Psoas muscle (tissue), 8 donors: ENCODE results near the gene TROAP. TPM values are rescaled to one million over a fixed set of nuclear protein-coding genes. Genes with fewer than 3 reads are reported as not detected.

Experiments used
- ATAC-seq, 4 donors: fragments of 200-7000 bp; cut with Tn5 transposase; one replicate each; pipeline ENCODE4 v1.9.1; 2020; ENCODE audit warnings: moderate library complexity in 3 of 4, mild to moderate bottlenecking in 2 of 4
- DNase-seq, 2 donors: peaks; one replicate each; pipeline ENCODE4 v3.0.0-alpha.2; 2020
- H3K27ac ChIP-seq: fragments of 200-600 bp; one replicate; pipeline ENCODE4 v1.8.0; 2022
- H3K27me3 ChIP-seq, 3 donors: fragments of 200-600 bp in 1 of 3; one replicate each; pipeline versions ENCODE4 v1.6.1 to v1.8.0; 2013 to 2022; ENCODE audit warnings: low read length in 2 of 3, mild to moderate bottlenecking in 2 of 3, moderate library complexity in 1 of 3; ENCODE audit not compliant: insufficient read depth in 3 of 3
- H3K36me3 ChIP-seq, 2 donors: fragments of 200-600 bp in 1 of 2; one replicate each; pipeline versions ENCODE4 v1.6.1 to v1.8.0; 2013 to 2022; ENCODE audit warnings: low read depth in 1 of 2, mild to moderate bottlenecking in 1 of 2, moderate library complexity in 1 of 2; ENCODE audit not compliant: insufficient read depth in 1 of 2
- H3K4me1 ChIP-seq: fragments of 200-600 bp; one replicate; pipeline ENCODE4 v1.8.0; 2022
- H3K4me3 ChIP-seq: fragments of 200-600 bp; one replicate; pipeline ENCODE4 v1.8.0; 2022; ENCODE audit warnings: mild to moderate bottlenecking
- H3K9me3 ChIP-seq: fragments of 200-600 bp; one replicate; pipeline ENCODE4 v1.8.0; 2022
- WGBS, 3 donors: extraction: QIAGEN DNeasy Blood & Tissue Kit; methylation state at CpG; one replicate each; pipeline versions ENCODE4 v1.1.6 to v1.1.7; 2013; 5-methylcytosine and 5-hydroxymethylcytosine counted together
- intact Hi-C, 2 donors: fragments of 100-400 bp; cut with DNase I; formaldehyde crosslinking; loops; one replicate each; pipeline versions ENCODE4 v1.11.0 to v1.14.2; 2022
- polyA plus RNA-seq, 3 donors: library from polyadenylated mRNA; stranded (reverse); fragments of 200-250 nt; gene quantifications; one replicate each; pipeline ENCODE4 v1.2.3, GENCODE V29; 2013
- total RNA-seq, 4 donors: library from RNA; stranded (reverse); fragmentation: NEBNext Ultra II Directional in 2 of 4; extraction: Animal tissue kit (Norgen Biotek cat#: 25700) in 2 of 4; gene quantifications; one replicate each; pipeline versions ENCODE4 v1.2.1 to v1.2.4, GENCODE V29; 2021 to 2023
- TF ChIP-seq, protein P1 (sequence below): fragments of 200-600 bp; IDR thresholded peaks from one replicate; pipeline ENCODE4 v1.8.0; 2022; ENCODE audit warnings: antibody characterized with exemption
- donor health status: healthy with polysubstance abuse.
- donor health status: DM: no; HTN: no; CAD: no; lungs with moderate emphysema.
- donor health status: Bipolar disorder and iron deficiency.
- donor health status: healthy.
- donor health status: DM: yes; HTN: yes; CAD: no.
- donor health status: DM: no; HTN: no; CAD: no.
- donor health status: DM: no; HTN: no; CAD: no.
- donor health status: DM: yes; HTN: yes; CAD: no.

The TROAP gene
- total and polyA plus RNA-seq, 7 donors = 0.07 to 0.48 (median 0.36) TPM; not detected in 2

DNA sequence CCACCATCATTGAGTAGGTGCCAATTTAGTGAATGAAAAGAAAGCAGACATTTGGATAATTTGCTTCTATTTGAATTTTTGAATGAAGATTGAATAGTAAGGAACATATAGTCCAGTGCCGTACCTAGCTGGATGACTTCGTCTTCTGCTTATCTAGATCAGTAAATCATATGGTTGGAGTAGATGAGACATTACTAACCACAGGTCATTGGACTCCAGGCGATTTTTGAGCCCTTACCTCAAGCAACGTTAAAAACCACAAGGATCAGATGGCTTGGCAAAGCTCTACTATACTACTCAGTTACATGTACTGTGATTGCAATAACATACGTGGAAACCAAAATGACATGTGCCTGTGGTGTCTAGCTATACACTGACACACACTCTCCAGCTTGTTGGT lies 42.5 kb downstream of the TROAP start:
- no peak overlapping the region for H3K4me3 ChIP-seq
- intact Hi-C loops = loop anchor here in 1 of 2 donors (1.0 kb wide), 1 partner anchor 201 kb away; no protein-coding TSS in a partner anchor
- H3K27me3 ChIP-seq = no peaks in the 10 kb centered on the region
- no peaks in the 10 kb centered on the region for H3K36me3 ChIP-seq
- peaks cover 27% of the 10 kb centered on the region for H3K4me1 ChIP-seq
- ATAC-seq = no peak
- H3K9me3 ChIP-seq = no peaks in the 10 kb centered on the region
- 62 to 78% (median 65%) methylated on average over 5 of the region's 5 CpGs for WGBS, 3 donors
- DNase-seq = no peak
- no peak overlapping the region for H3K27ac ChIP-seq
- TF ChIP-seq, protein P1, sequence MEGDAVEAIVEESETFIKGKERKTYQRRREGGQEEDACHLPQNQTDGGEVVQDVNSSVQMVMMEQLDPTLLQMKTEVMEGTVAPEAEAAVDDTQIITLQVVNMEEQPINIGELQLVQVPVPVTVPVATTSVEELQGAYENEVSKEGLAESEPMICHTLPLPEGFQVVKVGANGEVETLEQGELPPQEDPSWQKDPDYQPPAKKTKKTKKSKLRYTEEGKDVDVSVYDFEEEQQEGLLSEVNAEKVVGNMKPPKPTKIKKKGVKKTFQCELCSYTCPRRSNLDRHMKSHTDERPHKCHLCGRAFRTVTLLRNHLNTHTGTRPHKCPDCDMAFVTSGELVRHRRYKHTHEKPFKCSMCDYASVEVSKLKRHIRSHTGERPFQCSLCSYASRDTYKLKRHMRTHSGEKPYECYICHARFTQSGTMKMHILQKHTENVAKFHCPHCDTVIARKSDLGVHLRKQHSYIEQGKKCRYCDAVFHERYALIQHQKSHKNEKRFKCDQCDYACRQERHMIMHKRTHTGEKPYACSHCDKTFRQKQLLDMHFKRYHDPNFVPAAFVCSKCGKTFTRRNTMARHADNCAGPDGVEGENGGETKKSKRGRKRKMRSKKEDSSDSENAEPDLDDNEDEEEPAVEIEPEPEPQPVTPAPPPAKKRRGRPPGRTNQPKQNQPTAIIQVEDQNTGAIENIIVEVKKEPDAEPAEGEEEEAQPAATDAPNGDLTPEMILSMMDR = no peak

DNA sequence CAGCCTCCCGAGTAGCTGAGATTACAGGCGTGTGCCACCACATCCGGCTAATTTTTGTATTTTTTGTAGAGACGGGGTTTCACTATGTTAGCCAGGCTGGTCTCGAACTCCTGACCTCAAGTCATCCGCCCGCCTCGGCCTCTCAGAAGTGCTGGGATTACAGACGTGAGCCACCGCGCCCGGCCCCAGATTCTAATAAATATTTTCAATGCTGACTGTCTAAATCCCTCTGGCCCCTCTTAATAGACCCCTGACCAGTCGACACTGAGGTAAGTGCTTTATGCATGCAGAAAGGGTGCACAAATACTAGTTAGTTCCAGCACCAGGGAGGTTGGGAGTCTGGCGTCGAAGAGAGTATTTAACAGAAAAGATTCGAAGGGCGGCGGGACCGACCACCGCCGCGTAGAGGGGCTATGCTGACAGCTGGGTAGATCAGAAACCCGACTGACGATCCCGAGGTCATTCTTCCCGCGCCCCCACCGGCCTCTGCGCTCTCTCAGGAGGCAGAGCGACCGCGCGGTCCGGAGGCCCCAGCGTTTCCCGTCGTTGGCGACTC lies 43.1 kb downstream of the TROAP start:
- no peaks in the 10 kb centered on the region for H3K9me3 ChIP-seq
- DNase-seq (no peak), ATAC-seq (peak; percentile 33 to 50 (median 40))
- peak overlapping the region; percentile 83 for H3K27ac ChIP-seq
- no peaks in the 10 kb centered on the region for H3K36me3 ChIP-seq
- no peaks in the 10 kb centered on the region for H3K27me3 ChIP-seq
- H3K4me1 ChIP-seq = peaks cover 29% of the 10 kb centered on the region
- intact Hi-C loops = no loop called here
- TF ChIP-seq, protein P1 = no peak
- H3K4me3 ChIP-seq = peak overlapping the region; percentile 70
- 9 to 23% (median 10%) methylated on average over 28 to 38 of the region's 38 CpGs for WGBS, 3 donors

DNA sequence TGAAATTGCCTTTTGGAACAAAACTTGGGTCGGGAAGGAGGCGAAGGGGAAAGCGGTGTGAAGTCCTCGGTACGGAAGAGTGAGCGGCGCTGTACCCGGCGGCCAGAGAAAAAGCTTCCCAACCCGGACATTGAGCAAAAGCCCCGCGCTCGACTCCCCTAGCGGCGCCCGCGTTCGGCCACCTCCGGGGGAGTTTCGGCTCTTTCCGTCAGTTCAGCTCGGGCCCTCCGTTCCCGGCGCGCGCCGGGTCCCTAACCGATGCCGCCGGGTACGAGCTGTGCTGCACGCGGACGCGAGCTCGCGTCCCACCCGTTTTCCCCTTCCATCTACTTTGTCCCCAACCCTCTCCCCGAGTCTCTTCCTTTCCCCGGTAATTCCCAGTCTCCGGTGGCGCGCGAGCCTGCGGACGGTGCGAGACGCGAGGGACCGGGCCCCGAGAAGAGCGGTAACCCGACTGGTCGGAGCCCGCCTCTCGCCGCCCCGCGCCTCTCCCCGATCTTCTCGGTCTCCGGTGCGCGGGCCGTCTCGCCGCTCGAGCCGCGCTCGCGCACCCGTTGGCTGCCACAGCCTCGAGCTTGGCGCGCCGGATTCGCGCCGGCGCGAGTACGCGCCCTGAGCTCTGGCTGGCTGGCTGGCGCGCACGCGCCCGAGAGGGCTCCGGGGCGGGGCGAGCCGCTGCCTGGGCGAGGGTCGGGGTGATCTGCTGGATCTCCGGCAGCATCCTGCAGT lies 43.8 kb downstream of the TROAP start:
- Histone ChIP-seq H3K4me3 (peak overlapping the region; percentile 70), H3K27ac (peak overlapping the region; percentile 83), H3K27me3 (no peaks in the 10 kb centered on the region), H3K4me1 (peaks cover 29% of the 10 kb centered on the region), H3K36me3 (no peaks in the 10 kb centered on the region), H3K9me3 (no peaks in the 10 kb centered on the region)
- WGBS, 3 donors = 0% methylated on average over 57 to 97 of the region's 97 CpGs
- ATAC-seq = peak; percentile 87 to 91 (median 90)
- TF ChIP-seq, protein P1 = peak; percentile 28
- intact Hi-C loops = no loop called here
- peak; percentile 93 to 95 for DNase-seq

GRCh38 chr12:49367381-49368239 lies 44.6 kb downstream of the TROAP start, which contains the start of gene SPATS2:
TSS of gene SPATS2 (plus strand) at chr12:49367462. CDS start at chr12:49461013, 93,551 bp downstream.
- intact Hi-C loops = no loop called here
- Histone ChIP-seq H3K9me3 (no peaks in the 10 kb centered on the region), H3K27me3 (no peaks in the 10 kb centered on the region), H3K27ac (peak within 1 kb of the TSS; percentile 83), H3K36me3 (peaks cover 0 to 3% of the 10 kb centered on the region in 2 donors), H3K4me1 (peaks cover 29% of the 10 kb centered on the region), H3K4me3 (peak within 1 kb of the TSS; percentile 70)
- peak; percentile 95 to 96 for DNase-seq
- TF ChIP-seq, protein P1 = no peak
- peak in 1 of 4 donors; percentile 3 for ATAC-seq
- 0 to 2% (median 1%) methylated on average over 41 to 52 of the region's 52 CpGs for WGBS, 3 donors
